H1 (cell line): ENCODE results near the gene LHX2. TPM values are rescaled to one million over a fixed set of nuclear protein-coding genes. Genes with fewer than 3 reads are reported as not detected.

ENCODE experiments used
- CBX5 ChIP-seq: fragments of 300-800, 300-1000 bp; sonication (generic); IDR thresholded peaks from 2 replicates; pipeline ENCODE4 v1.7.1; 2016; ENCODE audit warnings: antibody characterized with exemption, low read length, low read depth
- CREB1 ChIP-seq: IDR thresholded peaks from 2 replicates; pipeline ENCODE4 v1.6.1; 2012; ENCODE audit warnings: inconsistent platforms
- CTBP2 ChIP-seq: IDR thresholded peaks from 2 replicates; pipeline ENCODE4 v1.7.0; 2011; ENCODE audit warnings: borderline replicate concordance, mild to moderate bottlenecking, moderate library complexity, mixed read lengths, low read length; ENCODE audit not compliant: insufficient read depth, insufficient read length
- EZH2 ChIP-seq: fragments of 200-600 bp; sonication (generic); IDR thresholded peaks from 2 replicates; pipeline ENCODE4 v1.7.1; 2012; ENCODE audit warnings: low read depth, mild to moderate bottlenecking, moderate library complexity, low read length, inconsistent platforms; ENCODE audit not compliant: severe bottlenecking
- GABPA ChIP-seq: IDR thresholded peaks from 2 replicates; pipeline ENCODE4 v1.6.1; 2011; ENCODE audit warnings: mild to moderate bottlenecking, low read length, moderate library complexity, borderline replicate concordance; ENCODE audit not compliant: insufficient read depth
- GTF2F1 ChIP-seq: IDR thresholded peaks from 2 replicates; pipeline ENCODE4 v1.6.1; 2012; ENCODE audit warnings: low read depth, low read length, improper control_type of control experiment, borderline replicate concordance
- HDAC2 ChIP-seq, 2 experiments: fragments of 300-600 bp in 1 of 2; sonication (generic) in 1 of 2; IDR thresholded peaks; 2 replicates each; pipeline ENCODE4 v1.6.1; 2011 to 2012; ENCODE audit warnings: low read depth in 2 of 2, low read length in 2 of 2, mild to moderate bottlenecking in 2 of 2, moderate library complexity in 2 of 2, borderline replicate concordance in 1 of 2, inconsistent platforms in 1 of 2
- KDM4A ChIP-seq: IDR thresholded peaks from one replicate; pipeline ENCODE4 v1.7.1; 2012; ENCODE audit warnings: low read depth, mild to moderate bottlenecking, moderate library complexity, low read length, inconsistent platforms; ENCODE audit not compliant: severe bottlenecking
- RFX5 ChIP-seq: IDR thresholded peaks from 2 replicates; pipeline ENCODE4 v1.6.1; 2011; ENCODE audit warnings: low read depth, low read length, improper control_type of control experiment, borderline replicate concordance
- polyA plus RNA-seq, 7 experiments: library from polyadenylated mRNA; depleted of rRNA in 3 of 7; stranded (reverse) in 5 of 7; unstranded in 2 of 7; fragments of >200 nt in 5 of 7; fragments of 200-250 nt in 2 of 7; gene quantifications; 1 replicate in 5 of 7; 2 replicates in 1 of 7; 4 replicates in 1 of 7; pipeline versions ENCODE4 v1.2.1 to v1.2.3, GENCODE V29; 2011 to 2013; ENCODE audit warnings: missing spikeins in 2 of 7, mixed read lengths in 2 of 7
- total RNA-seq: library from RNA; stranded (reverse); fragmentation: NEBNext Ultra II Directional; extraction: Animal tissue kit (Norgen Biotek cat#: 25700); gene quantifications from 2 replicates; pipeline ENCODE4 v1.2.1, GENCODE V29; 2021
- TF ChIP-seq, protein P1 (sequence below): IDR thresholded peaks from 2 replicates; pipeline ENCODE4 v1.6.1; 2012; ENCODE audit warnings: inconsistent platforms
- TF ChIP-seq, protein P2 (sequence below): IDR thresholded peaks from 2 replicates; pipeline ENCODE4 v1.6.1; 2011; ENCODE audit warnings: low read length, improper control_type of control experiment

Gene LHX2
- total and polyA plus RNA-seq, 2 of the 8 experiments (the other 6 are each of a cell fraction or from before 2014, with no cell fraction given), result 0.11 to 0.86 TPM

DNA sequence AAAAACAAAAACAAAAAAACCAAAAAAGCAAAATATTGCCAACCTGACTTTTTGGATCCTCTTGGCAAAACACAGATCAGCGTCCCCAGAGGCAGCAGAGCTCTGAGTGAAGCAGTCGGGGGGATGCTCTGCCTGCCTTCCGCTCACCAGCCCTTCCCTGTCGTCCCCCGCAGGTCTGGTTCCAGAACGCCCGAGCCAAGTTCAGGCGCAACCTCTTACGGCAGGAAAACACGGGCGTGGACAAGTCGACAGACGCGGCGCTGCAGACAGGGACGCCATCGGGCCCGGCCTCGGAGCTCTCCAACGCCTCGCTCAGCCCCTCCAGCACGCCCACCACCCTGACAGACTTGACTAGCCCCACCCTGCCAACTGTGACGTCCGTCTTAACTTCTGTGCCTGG lies 20.7 kb downstream of the LHX2 start (continued):
- TF ChIP-seq CTBP2, result no peak
- TF ChIP-seq CBX5, result no peak
- TF ChIP-seq GABPA, result no peak
- TF ChIP-seq HDAC2 (IDR thresholded peaks at IDR 0.05; ENCODE audit: borderline replicate concordance in 1 of 2, low read depth in 2 of 2, low read length in 2 of 2), result no peak
- TF ChIP-seq CREB1, result peak; percentile 48
- TF ChIP-seq, protein P1, sequence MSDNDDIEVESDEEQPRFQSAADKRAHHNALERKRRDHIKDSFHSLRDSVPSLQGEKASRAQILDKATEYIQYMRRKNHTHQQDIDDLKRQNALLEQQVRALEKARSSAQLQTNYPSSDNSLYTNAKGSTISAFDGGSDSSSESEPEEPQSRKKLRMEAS, result no peak
- TF ChIP-seq, protein P2, sequence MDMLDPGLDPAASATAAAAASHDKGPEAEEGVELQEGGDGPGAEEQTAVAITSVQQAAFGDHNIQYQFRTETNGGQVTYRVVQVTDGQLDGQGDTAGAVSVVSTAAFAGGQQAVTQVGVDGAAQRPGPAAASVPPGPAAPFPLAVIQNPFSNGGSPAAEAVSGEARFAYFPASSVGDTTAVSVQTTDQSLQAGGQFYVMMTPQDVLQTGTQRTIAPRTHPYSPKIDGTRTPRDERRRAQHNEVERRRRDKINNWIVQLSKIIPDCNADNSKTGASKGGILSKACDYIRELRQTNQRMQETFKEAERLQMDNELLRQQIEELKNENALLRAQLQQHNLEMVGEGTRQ, result no peak
- no peak for TF ChIP-seq GTF2F1
- peak; percentile 37 for TF ChIP-seq EZH2
- TF ChIP-seq KDM4A, result no peak
- no peak for TF ChIP-seq RFX5
